ENCODE measurements around the gene SCT. TPM values are rescaled to one million over a fixed set of nuclear protein-coding genes. Genes with fewer than 3 reads are reported as not detected.

The SCT gene
- total and polyA plus RNA-seq, 2 of the 8 experiments (the other 6 are each of a cell fraction or from before 2014, with no cell fraction given) = 1.7 to 2.0 TPM

GRCh38 chr11:630871-631270 is 3.9 kb upstream of the SCT start:
- CTCF ChIA-PET (ENCODE audit: partially characterized antibody) = interaction anchor here (0.7 kb wide), 1 partner anchor 24 kb away, joined by 3 read pairs; no protein-coding TSS in a partner anchor
- H2BK120ac ChIP-seq (replicated peaks; ENCODE audit: low read depth, low read length) = no peak overlapping the region
- no peak for TF ChIP-seq NRF1 (IDR thresholded peaks at IDR 0.05; ENCODE audit: low read depth, low read length)
- TF ChIP-seq EGR1 (IDR thresholded peaks at IDR 0.05; ENCODE audit: borderline replicate concordance, low read depth, low read length) = no peak
- no peak for TF ChIP-seq SUZ12 (IDR thresholded peaks at IDR 0.05; ENCODE audit: low read length)
- TF ChIP-seq KDM4A (IDR thresholded peaks at IDR 0.05; ENCODE audit: low read depth, low read length, severe bottlenecking) = no peak
- no peak for TF ChIP-seq PHF8 (conservative IDR thresholded peaks at IDR 0.05; ENCODE audit: low read depth, low read length)
- TF ChIP-seq CBX8 (IDR thresholded peaks at IDR 0.05; ENCODE audit: borderline replicate concordance, low read depth, low read length) = no peak
- TF ChIP-seq HDAC6 (IDR thresholded peaks at IDR 0.05; ENCODE audit: low read depth, low read length) = no peak
- TF ChIP-seq KDM1A (IDR thresholded peaks at IDR 0.05; ENCODE audit: borderline replicate concordance, low read length) = no peak
- TF ChIP-seq NANOG (IDR thresholded peaks at IDR 0.05; ENCODE audit: insufficient read depth, low read depth, low read length, poor library complexity, severe bottlenecking) = no peak
- TF ChIP-seq ZNF274 (IDR thresholded peaks at IDR 0.05; ENCODE audit: borderline replicate concordance, extremely low read depth, low read length) = no peak
- no peak for TF ChIP-seq POU5F1 (IDR thresholded peaks at IDR 0.05; ENCODE audit: low read depth, low read length)
- no peak for TF ChIP-seq ATF2 (IDR thresholded peaks at IDR 0.05; ENCODE audit: low read length)

More at GRCh38 chr11:630871-631270, 3.9 kb upstream of the SCT start:
- POLR2A ChIA-PET (ENCODE audit: partially characterized antibody) = no interaction called here
- Histone ChIP-seq H2BK15ac (ENCODE audit: low read length) (no peak overlapping the region), H3K79me2 (ENCODE audit: control insufficient read depth in 1 of 2, insufficient read depth in 2 of 2, low read length in 2 of 2) (no peaks in the 10 kb centered on the region), H3K4me1 (replicated peaks in 1 of 4; ENCODE audit: control insufficient read depth in 3 of 4, insufficient read depth in 4 of 4, low read length in 3 of 4) (peaks cover 0 to 6% (median under 1%) of the 10 kb centered on the region in 4 experiments; a peak in 2 of 7 replicates), H4K91ac (replicated peaks; ENCODE audit: insufficient read length, low read length) (no peak overlapping the region), H3K27me3 (replicated peaks in 1 of 4; ENCODE audit: control insufficient read depth in 3 of 4, extremely low read depth in 1 of 4, insufficient read depth in 3 of 4, low read length in 3 of 4) (peaks cover 3 to 22% (median 15%) of the 10 kb centered on the region in 4 experiments), H2BK20ac (ENCODE audit: low read length) (no peak overlapping the region), H3K4me3 (ENCODE audit: extremely low read depth in 1 of 4, insufficient read depth in 2 of 4, low read depth in 3 of 4, low read length in 4 of 4) (no peak overlapping the region), H3K18ac (ENCODE audit: extremely low read depth, low read length) (no peak overlapping the region), H4K5ac (ENCODE audit: insufficient read length, low read depth, low read length) (no peak overlapping the region), H3K9me3 (ENCODE audit: insufficient read depth in 2 of 2, low read depth in 1 of 2, low read length in 1 of 2) (no peaks in the 10 kb centered on the region), H3K23ac (ENCODE audit: insufficient read length) (no peak overlapping the region), H3K36me3 (ENCODE audit: control insufficient read depth in 2 of 4, insufficient read depth in 4 of 4, low read length in 3 of 4) (no peaks in the 10 kb centered on the region), H3K79me1 (ENCODE audit: low read depth, low read length) (no peaks in the 10 kb centered on the region), H2BK5ac (ENCODE audit: low read depth, low read length) (no peak overlapping the region), H2BK12ac (ENCODE audit: low read depth, low read length) (no peak overlapping the region), H3K4me2 (ENCODE audit: insufficient read depth in 1 of 2, low read depth in 2 of 2, low read length in 2 of 2) (no peak overlapping the region), H3K9ac (replicated peaks in 1 of 4; ENCODE audit: extremely low read depth in 1 of 4, low read depth in 3 of 4, low read length in 3 of 4) (no peak overlapping the region), H3K56ac (replicated peaks; ENCODE audit: insufficient read length, low read depth, low read length) (no peak overlapping the region), H3K4ac (replicated peaks; ENCODE audit: insufficient read length, low read depth, low read length) (no peak overlapping the region), H2AFZ (ENCODE audit: low read length) (no peak overlapping the region), H3K14ac (ENCODE audit: insufficient read length) (no peak overlapping the region), H4K8ac (ENCODE audit: extremely low read depth, insufficient read depth, low read length) (no peak overlapping the region), H2AK5ac (ENCODE audit: low read depth, low read length) (no peak overlapping the region), H3K23me2 (ENCODE audit: low read depth, low read length) (no peaks in the 10 kb centered on the region; the same call in 1 of the 2 replicates), H3K27ac (ENCODE audit: low read depth, low read length) (no peak overlapping the region), H4K20me1 (replicated peaks in 1 of 2; ENCODE audit: control insufficient read depth in 1 of 2, insufficient read depth in 2 of 2, low read length in 2 of 2) (peaks cover 0 to 2% of the 10 kb centered on the region in 2 experiments)
- FAIRE-seq (no peak), DNase-seq (ENCODE audit: low read depth in 1 of 2, low spot score in 2 of 2) (no peak)
- 95% methylated on average over 5 of the region's 5 CpGs; no CpG with 5 or more reads in 1 of the 2 experiments for WGBS, 2 experiments (ENCODE audit: extremely low coverage in 1 of 2, insufficient coverage in 1 of 2, insufficient read length in 1 of 2, insufficient replicate concordance in 2 of 2, low coverage in 1 of 2, low lambda C conversion rate in 2 of 2, missing lambda C conversion rate in 1 of 2)
